ENCODE data around the gene PTPN3.
A peak's percentile ranks its signal among the peaks of the same experiment; 100 is the strongest.

DNA sequence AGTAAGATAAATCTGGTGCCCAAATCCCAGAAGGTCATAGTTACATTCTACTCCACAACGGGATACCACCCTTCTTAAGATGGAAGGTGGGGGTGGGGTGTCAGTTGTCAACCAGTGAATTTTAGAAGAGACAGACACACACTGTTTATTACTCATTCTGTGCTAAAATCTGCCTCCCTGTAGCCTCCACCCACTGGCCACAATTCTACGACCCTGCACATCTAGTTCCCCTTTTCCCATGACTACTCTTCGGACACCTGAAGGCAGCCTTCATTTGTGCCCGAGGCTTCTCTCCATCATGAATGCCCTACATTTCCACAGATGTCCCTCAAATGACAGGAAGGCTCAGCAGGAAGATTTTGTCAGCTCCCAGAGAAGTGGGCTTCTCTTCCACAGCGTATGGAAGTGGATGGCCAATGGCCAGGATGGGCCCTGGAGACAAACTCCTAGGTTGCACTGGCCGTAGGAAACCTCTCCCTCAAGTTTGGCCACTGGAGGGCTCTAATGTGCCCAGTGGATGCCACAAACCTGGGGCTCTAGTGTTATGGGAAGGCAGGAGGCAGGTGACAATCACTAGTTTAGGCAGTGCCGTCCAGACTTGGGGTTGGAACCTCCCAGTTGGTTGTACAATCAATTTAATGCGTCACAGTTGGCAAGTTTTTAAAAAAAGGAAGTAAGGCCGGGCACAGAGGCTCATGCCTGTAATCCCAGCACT is 46.6 kb downstream of the PTPN3 start:
- no peak for TF ChIP-seq NFIC (IDR thresholded peaks at IDR 0.05; ENCODE audit: low read depth, low read length)
- TF ChIP-seq, protein P1, sequence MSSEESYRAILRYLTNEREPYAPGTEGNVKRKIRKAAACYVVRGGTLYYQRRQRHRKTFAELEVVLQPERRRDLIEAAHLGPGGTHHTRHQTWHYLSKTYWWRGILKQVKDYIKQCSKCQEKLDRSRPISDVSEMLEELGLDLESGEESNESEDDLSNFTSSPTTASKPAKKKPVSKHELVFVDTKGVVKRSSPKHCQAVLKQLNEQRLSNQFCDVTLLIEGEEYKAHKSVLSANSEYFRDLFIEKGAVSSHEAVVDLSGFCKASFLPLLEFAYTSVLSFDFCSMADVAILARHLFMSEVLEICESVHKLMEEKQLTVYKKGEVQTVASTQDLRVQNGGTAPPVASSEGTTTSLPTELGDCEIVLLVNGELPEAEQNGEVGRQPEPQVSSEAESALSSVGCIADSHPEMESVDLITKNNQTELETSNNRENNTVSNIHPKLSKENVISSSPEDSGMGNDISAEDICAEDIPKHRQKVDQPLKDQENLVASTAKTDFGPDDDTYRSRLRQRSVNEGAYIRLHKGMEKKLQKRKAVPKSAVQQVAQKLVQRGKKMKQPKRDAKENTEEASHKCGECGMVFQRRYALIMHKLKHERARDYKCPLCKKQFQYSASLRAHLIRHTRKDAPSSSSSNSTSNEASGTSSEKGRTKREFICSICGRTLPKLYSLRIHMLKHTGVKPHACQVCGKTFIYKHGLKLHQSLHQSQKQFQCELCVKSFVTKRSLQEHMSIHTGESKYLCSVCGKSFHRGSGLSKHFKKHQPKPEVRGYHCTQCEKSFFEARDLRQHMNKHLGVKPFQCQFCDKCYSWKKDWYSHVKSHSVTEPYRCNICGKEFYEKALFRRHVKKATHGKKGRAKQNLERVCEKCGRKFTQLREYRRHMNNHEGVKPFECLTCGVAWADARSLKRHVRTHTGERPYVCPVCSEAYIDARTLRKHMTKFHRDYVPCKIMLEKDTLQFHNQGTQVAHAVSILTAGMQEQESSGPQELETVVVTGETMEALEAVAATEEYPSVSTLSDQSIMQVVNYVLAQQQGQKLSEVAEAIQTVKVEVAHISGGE (CRISPR knock-in tag; IDR thresholded peaks at IDR 0.05): no peak
- TF ChIP-seq, protein P2, sequence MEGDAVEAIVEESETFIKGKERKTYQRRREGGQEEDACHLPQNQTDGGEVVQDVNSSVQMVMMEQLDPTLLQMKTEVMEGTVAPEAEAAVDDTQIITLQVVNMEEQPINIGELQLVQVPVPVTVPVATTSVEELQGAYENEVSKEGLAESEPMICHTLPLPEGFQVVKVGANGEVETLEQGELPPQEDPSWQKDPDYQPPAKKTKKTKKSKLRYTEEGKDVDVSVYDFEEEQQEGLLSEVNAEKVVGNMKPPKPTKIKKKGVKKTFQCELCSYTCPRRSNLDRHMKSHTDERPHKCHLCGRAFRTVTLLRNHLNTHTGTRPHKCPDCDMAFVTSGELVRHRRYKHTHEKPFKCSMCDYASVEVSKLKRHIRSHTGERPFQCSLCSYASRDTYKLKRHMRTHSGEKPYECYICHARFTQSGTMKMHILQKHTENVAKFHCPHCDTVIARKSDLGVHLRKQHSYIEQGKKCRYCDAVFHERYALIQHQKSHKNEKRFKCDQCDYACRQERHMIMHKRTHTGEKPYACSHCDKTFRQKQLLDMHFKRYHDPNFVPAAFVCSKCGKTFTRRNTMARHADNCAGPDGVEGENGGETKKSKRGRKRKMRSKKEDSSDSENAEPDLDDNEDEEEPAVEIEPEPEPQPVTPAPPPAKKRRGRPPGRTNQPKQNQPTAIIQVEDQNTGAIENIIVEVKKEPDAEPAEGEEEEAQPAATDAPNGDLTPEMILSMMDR (IDR thresholded peaks at IDR 0.05 in 2 of 3, conservative IDR thresholded peaks at IDR 0.05 in 1 of 3; ENCODE audit: control insufficient read depth in 2 of 3, extremely low read depth in 1 of 3, insufficient read depth in 1 of 3, low read depth in 3 of 3, low read length in 3 of 3): 0 out of 6 replicates have a peak, but pooled peaks of 1 of the 3 experiments have one; percentile 15
- TF ChIP-seq ZBED1 (IDR thresholded peaks at IDR 0.05; ENCODE audit: borderline replicate concordance): no peak
- TF ChIP-seq, protein P3, sequence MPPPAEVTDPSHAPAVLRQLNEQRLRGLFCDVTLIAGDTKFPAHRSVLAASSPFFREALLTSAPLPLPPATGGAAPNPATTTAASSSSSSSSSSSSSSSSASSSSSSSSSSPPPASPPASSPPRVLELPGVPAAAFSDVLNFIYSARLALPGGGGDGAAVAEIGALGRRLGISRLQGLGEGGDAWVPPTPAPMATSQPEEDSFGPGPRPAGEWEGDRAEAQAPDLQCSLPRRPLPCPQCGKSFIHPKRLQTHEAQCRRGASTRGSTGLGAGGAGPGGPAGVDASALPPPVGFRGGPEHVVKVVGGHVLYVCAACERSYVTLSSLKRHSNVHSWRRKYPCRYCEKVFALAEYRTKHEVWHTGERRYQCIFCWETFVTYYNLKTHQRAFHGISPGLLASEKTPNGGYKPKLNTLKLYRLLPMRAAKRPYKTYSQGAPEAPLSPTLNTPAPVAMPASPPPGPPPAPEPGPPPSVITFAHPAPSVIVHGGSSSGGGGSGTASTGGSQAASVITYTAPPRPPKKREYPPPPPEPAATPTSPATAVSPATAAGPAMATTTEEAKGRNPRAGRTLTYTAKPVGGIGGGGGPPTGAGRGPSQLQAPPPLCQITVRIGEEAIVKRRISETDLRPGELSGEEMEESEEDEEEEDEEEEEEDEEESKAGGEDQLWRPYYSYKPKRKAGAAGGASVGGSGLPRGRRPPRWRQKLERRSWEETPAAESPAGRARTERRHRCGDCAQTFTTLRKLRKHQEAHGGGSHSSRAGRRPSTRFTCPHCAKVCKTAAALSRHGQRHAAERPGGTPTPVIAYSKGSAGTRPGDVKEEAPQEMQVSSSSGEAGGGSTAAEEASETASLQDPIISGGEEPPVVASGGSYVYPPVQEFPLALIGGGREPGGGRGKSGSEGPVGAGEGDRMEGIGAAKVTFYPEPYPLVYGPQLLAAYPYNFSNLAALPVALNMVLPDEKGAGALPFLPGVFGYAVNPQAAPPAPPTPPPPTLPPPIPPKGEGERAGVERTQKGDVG (CRISPR knock-in tag; IDR thresholded peaks at IDR 0.05): no peak
- TF ChIP-seq POLR2A (IDR thresholded peaks at IDR 0.05; ENCODE audit: low read depth, low read length): no peak
- TF ChIP-seq, protein P4, sequence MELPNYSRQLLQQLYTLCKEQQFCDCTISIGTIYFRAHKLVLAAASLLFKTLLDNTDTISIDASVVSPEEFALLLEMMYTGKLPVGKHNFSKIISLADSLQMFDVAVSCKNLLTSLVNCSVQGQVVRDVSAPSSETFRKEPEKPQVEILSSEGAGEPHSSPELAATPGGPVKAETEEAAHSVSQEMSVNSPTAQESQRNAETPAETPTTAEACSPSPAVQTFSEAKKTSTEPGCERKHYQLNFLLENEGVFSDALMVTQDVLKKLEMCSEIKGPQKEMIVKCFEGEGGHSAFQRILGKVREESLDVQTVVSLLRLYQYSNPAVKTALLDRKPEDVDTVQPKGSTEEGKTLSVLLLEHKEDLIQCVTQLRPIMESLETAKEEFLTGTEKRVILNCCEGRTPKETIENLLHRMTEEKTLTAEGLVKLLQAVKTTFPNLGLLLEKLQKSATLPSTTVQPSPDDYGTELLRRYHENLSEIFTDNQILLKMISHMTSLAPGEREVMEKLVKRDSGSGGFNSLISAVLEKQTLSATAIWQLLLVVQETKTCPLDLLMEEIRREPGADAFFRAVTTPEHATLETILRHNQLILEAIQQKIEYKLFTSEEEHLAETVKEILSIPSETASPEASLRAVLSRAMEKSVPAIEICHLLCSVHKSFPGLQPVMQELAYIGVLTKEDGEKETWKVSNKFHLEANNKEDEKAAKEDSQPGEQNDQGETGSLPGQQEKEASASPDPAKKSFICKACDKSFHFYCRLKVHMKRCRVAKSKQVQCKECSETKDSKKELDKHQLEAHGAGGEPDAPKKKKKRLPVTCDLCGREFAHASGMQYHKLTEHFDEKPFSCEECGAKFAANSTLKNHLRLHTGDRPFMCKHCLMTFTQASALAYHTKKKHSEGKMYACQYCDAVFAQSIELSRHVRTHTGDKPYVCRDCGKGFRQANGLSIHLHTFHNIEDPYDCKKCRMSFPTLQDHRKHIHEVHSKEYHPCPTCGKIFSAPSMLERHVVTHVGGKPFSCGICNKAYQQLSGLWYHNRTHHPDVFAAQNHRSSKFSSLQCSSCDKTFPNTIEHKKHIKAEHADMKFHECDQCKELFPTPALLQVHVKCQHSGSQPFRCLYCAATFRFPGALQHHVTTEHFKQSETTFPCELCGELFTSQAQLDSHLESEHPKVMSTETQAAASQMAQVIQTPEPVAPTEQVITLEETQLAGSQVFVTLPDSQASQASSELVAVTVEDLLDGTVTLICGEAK (IDR thresholded peaks at IDR 0.05; ENCODE audit: borderline replicate concordance): no peak
- TF ChIP-seq POLR2AphosphoS5 (IDR thresholded peaks at IDR 0.05; ENCODE audit: low read length): no peak
- no peak for TF ChIP-seq MTA2 (IDR thresholded peaks at IDR 0.05; ENCODE audit: low read depth)
- TF ChIP-seq JUND (IDR thresholded peaks at IDR 0.05; ENCODE audit: low read depth, low read length): no peak
- no peak; the same call in 1 of the 2 replicates for TF ChIP-seq EED (IDR thresholded peaks at IDR 0.05; ENCODE audit: low read depth)
- no peak for TF ChIP-seq EZH2 (IDR thresholded peaks at IDR 0.05; ENCODE audit: borderline replicate concordance, control insufficient read depth, low read depth, low read length)
- TF ChIP-seq SREBF2 (IDR thresholded peaks at IDR 0.05; ENCODE audit: low read length): no peak

All from GM12878 (cell line).